Measurements from ENCODE around the gene DESI1. TPM values are rescaled to one million over a fixed set of nuclear protein-coding genes. Genes with fewer than 3 reads are reported as not detected.

Gene DESI1
- total RNA-seq, 1 experiment from 2014 or later = 38.2 TPM

DNA sequence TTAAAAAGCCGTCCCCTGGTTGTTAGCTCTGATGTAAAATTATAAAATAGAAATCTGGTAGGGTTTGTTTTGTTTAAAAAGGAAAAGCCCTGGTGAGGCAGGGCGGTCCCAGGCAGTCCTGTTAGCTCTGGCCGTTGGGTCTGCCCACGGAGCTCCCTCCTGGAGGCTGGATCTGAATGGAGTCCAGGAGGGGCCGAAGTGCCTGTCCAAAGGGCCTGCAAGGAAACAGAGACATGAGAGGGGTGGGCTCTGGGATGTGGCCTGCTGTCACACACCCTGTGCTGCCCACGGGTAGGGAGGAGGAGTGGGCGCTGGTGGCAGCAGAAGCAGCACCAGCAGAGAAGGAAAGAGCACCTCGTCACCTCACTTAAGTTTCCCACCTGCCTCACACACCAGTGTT lies 19.9 kb downstream of the DESI1 start:
- CTCF ChIA-PET = no interaction called here
- no peak overlapping the region for H3K4me3 ChIP-seq (ENCODE audit: low read depth, low read length)
- no TSS peak for BruUV-seq (replicated peaks)
- POLR2A ChIA-PET = no interaction called here
- no peaks in the 10 kb centered on the region for H3K27me3 ChIP-seq (replicated peaks; ENCODE audit: control insufficient read depth, insufficient read depth, low read length)
- Mint-ChIP-seq H3K36me3 (ENCODE audit: insufficient read depth, unreplicated experiment) (peaks cover 20% of the 10 kb centered on the region), H3K27ac (ENCODE audit: unreplicated experiment) (no peak overlapping the region), H3K27me3 (ENCODE audit: insufficient read depth, unreplicated experiment) (no peaks in the 10 kb centered on the region), H3K9me3 (ENCODE audit: unreplicated experiment) (no peaks in the 10 kb centered on the region), H3K4me1 (ENCODE audit: low read depth, unreplicated experiment) (peaks cover 6% of the 10 kb centered on the region), H3K4me3 (ENCODE audit: unreplicated experiment) (no peak overlapping the region)
- intact Hi-C loops (cut with micrococcal nuclease; ENCODE audit: unreplicated experiment) = no loop called here
- peaks cover 2% of the 10 kb centered on the region for H3K36me3 ChIP-seq (ENCODE audit: control insufficient read depth, insufficient read depth, low read length)
- no peak for TF ChIP-seq CTCF (IDR thresholded peaks at IDR 0.05; ENCODE audit: insufficient read depth in 1 of 2, low read depth in 1 of 2, low read length in 1 of 2, severe bottlenecking in 1 of 2, unreplicated experiment in 1 of 2)
- no peaks in the 10 kb centered on the region for H3K9me3 ChIP-seq
- H3K4me1 ChIP-seq = no peaks in the 10 kb centered on the region
- no peak for DNase-seq

- ChIA-PET CTCF (no interaction called here), POLR2A (interaction anchor here (1.2 kb wide), 1 partner anchor 9 kb away, joined by 4 read pairs; the partner anchor contains the start of gene PMM1)
- no peaks in the 10 kb centered on the region for H3K4me1 ChIP-seq
- intact Hi-C loops (cut with micrococcal nuclease; ENCODE audit: unreplicated experiment) = no loop called here
- H3K27ac Mint-ChIP-seq (ENCODE audit: unreplicated experiment) = no peak overlapping the region
- no peaks in the 10 kb centered on the region for H3K27me3 ChIP-seq (replicated peaks; ENCODE audit: control insufficient read depth, insufficient read depth, low read length)
- no peaks in the 10 kb centered on the region for H3K27me3 Mint-ChIP-seq (ENCODE audit: insufficient read depth, unreplicated experiment)
- DNase-seq = no peak
- H3K36me3 Mint-ChIP-seq (ENCODE audit: insufficient read depth, unreplicated experiment) = peaks cover 20% of the 10 kb centered on the region
- H3K9me3 Mint-ChIP-seq (ENCODE audit: unreplicated experiment) = no peaks in the 10 kb centered on the region
- no TSS peak for BruUV-seq (replicated peaks)
- H3K9me3 ChIP-seq = no peaks in the 10 kb centered on the region
- H3K4me1 Mint-ChIP-seq (ENCODE audit: low read depth, unreplicated experiment) = peaks cover 6% of the 10 kb centered on the region
- no peaks in the 10 kb centered on the region; the same call in 1 of the 2 replicates for H3K36me3 ChIP-seq (ENCODE audit: control insufficient read depth, insufficient read depth, low read length)
- no peak for TF ChIP-seq CTCF (IDR thresholded peaks at IDR 0.05; ENCODE audit: insufficient read depth in 1 of 2, low read depth in 1 of 2, low read length in 1 of 2, severe bottlenecking in 1 of 2, unreplicated experiment in 1 of 2)
- no peak overlapping the region for H3K4me3 ChIP-seq (ENCODE audit: low read depth, low read length)
- no peak overlapping the region for H3K4me3 Mint-ChIP-seq (ENCODE audit: unreplicated experiment)
Observed at GRCh38 chr22:41598891-41599635, 21.8 kb downstream of the DESI1 start.

DNA sequence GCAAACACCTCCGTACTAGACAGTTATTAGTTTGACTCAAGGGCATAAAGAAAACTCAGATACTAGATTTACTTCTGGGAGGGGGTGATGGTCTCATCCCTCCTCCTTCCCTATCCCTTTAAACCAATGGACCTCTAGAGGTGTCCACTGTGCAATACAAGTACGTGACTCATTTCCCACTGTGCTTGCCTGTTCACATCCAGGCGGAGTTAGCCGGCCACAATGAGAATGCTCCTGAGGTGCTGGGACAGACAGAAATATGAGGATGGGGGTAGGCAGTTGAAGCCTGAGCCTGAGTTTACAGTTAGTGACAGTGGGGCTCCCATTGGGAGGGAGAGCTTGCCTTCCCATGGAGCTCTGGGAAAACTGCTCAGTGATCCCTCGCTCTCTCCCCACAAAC lies 22.8 kb downstream of the DESI1 start:
- Mint-ChIP-seq H3K27ac (ENCODE audit: unreplicated experiment) (no peak overlapping the region), H3K27me3 (ENCODE audit: insufficient read depth, unreplicated experiment) (no peaks in the 10 kb centered on the region), H3K4me3 (ENCODE audit: unreplicated experiment) (no peak overlapping the region), H3K9me3 (ENCODE audit: unreplicated experiment) (no peaks in the 10 kb centered on the region), H3K4me1 (ENCODE audit: low read depth, unreplicated experiment) (peaks cover 6% of the 10 kb centered on the region), H3K36me3 (ENCODE audit: insufficient read depth, unreplicated experiment) (peaks cover 20% of the 10 kb centered on the region)
- intact Hi-C loops (cut with micrococcal nuclease; ENCODE audit: unreplicated experiment) = no loop called here
- no TSS peak for BruUV-seq (replicated peaks)
- no peaks in the 10 kb centered on the region for H3K27me3 ChIP-seq (replicated peaks; ENCODE audit: control insufficient read depth, insufficient read depth, low read length)
- CTCF ChIA-PET = interaction anchor here (0.7 to 0.8 kb wide), 3 partner anchors 22 to 54 kb away, joined by 3 to 4 read pairs (median 3); partner anchors contain the start of gene XRCC6
- no peak overlapping the region for H3K4me3 ChIP-seq (ENCODE audit: low read depth, low read length)
- no peaks in the 10 kb centered on the region for H3K9me3 ChIP-seq
- no peaks in the 10 kb centered on the region for H3K4me1 ChIP-seq
- no peaks in the 10 kb centered on the region; the same call in 1 of the 2 replicates for H3K36me3 ChIP-seq (ENCODE audit: control insufficient read depth, insufficient read depth, low read length)
- POLR2A ChIA-PET = interaction anchor here (1.2 kb wide), 1 partner anchor 8 kb away, joined by 4 read pairs; the partner anchor contains the start of gene PMM1
- no peak for DNase-seq
- TF ChIP-seq CTCF (IDR thresholded peaks at IDR 0.05; ENCODE audit: insufficient read depth in 1 of 2, low read depth in 1 of 2, low read length in 1 of 2, severe bottlenecking in 1 of 2, unreplicated experiment in 1 of 2) = no peak
